HG02571 (cell line): ENCODE results near the gene YAF2.

Source experiments
- ATAC-seq: cut with Tn5 transposase; IDR thresholded peaks from one replicate; pipeline ENCODE4 v1.9.1; 2021; ENCODE audit warnings: mild to moderate bottlenecking, moderate library complexity; ENCODE audit not compliant: unreplicated experiment

Gene YAF2

GRCh38 chr12:42238240-42239140 lies at the start of gene YAF2:
YAF2 (minus strand) TSS chr12:42238248; CDS start chr12:42238180, 68 bp downstream.
- peak; percentile 86 for ATAC-seq

GRCh38 chr12:42286741-42287140 lies 48.7 kb upstream of the YAF2 start:
- ATAC-seq: no peak

GRCh38 chr12:42285431-42285830 lies 47.4 kb upstream of the YAF2 start:
- no peak for ATAC-seq

- ATAC-seq: no peak
These were observed 46.8 kb upstream of the YAF2 start for GRCh38 chr12:42284876-42285275.

- ATAC-seq: no peak
These were observed 46.1 kb upstream of the YAF2 start for GRCh38 chr12:42284157-42284556.

- ATAC-seq: no peak
These were observed 45.7 kb upstream of the YAF2 start for GRCh38 chr12:42283739-42284138.

GRCh38 chr12:42282294-42282693 lies 44.2 kb upstream of the YAF2 start:
- ATAC-seq: no peak

GRCh38 chr12:42281844-42282243 lies 43.8 kb upstream of the YAF2 start:
- no peak for ATAC-seq

GRCh38 chr12:42281278-42281677 lies 43.2 kb upstream of the YAF2 start:
- ATAC-seq: no peak

- ATAC-seq: no peak
These were observed 40.1 kb upstream of the YAF2 start for GRCh38 chr12:42278128-42278510.

GRCh38 chr12:42277396-42278127 lies 39.5 kb upstream of the YAF2 start:
- no peak for ATAC-seq

GRCh38 chr12:42275499-42275898 lies 37.5 kb upstream of the YAF2 start:
- ATAC-seq: no peak

GRCh38 chr12:42273706-42274105 lies 35.7 kb upstream of the YAF2 start:
- no peak for ATAC-seq

- no peak for ATAC-seq
These were observed 32.5 kb upstream of the YAF2 start for GRCh38 chr12:42270596-42270995.

- no peak for ATAC-seq
These were observed 29.6 kb upstream of the YAF2 start for GRCh38 chr12:42267413-42268190.

- ATAC-seq: no peak
These were observed 28.7 kb upstream of the YAF2 start for GRCh38 chr12:42266579-42267230.

- ATAC-seq: no peak
These were observed 24.2 kb upstream of the YAF2 start for GRCh38 chr12:42262271-42262670.

GRCh38 chr12:42261708-42262107 lies 23.7 kb upstream of the YAF2 start:
- ATAC-seq: no peak

- no peak for ATAC-seq
These were observed 22.5 kb upstream of the YAF2 start for GRCh38 chr12:42260518-42260917.

- no peak for ATAC-seq
These were observed 21.7 kb upstream of the YAF2 start for GRCh38 chr12:42259699-42260098.

GRCh38 chr12:42255866-42256261 lies 17.8 kb upstream of the YAF2 start:
- ATAC-seq: no peak
